Gastrocnemius medialis (tissue), 4 donors: ENCODE results near the gene TNFRSF12A. TPM values are rescaled to one million over a fixed set of nuclear protein-coding genes. Genes with fewer than 3 reads are reported as not detected.

Experiments used
- ATAC-seq, 2 donors: fragments of 150-250 bp; one replicate each; pipeline ENCODE4 v1.9.1; 2016
- DNase-seq, 2 donors: peaks; one replicate each; pipeline ENCODE4 v3.0.0-alpha.2; 2019
- H3K27ac ChIP-seq, 4 donors: fragments of 200-600 bp; sonication (generic); 1 replicate in 1 of 4; 2 replicates in 3 of 4; pipeline ENCODE4 v1.5.1; 2016 to 2018; ENCODE audit warnings: mild to moderate bottlenecking in 2 of 4, moderate library complexity in 1 of 4
- H3K27me3 ChIP-seq, 3 donors: fragments of 200-600 bp; sonication (generic) in 2 of 3; 1 replicate in 1 of 3; 2 replicates in 2 of 3; pipeline versions ENCODE4 v1.5.1 to v1.6.0; 2016 to 2019; ENCODE audit warnings: mild to moderate bottlenecking in 1 of 3, moderate library complexity in 1 of 3
- H3K36me3 ChIP-seq, 2 donors: fragments of 200-600 bp; sonication (generic) in 1 of 2; one replicate each; pipeline ENCODE4 v1.5.1; 2017 to 2018
- H3K4me1 ChIP-seq, 2 donors: fragments of 200-600 bp; sonication (generic) in 1 of 2; one replicate each; pipeline ENCODE4 v1.5.1; 2016 to 2017; ENCODE audit warnings: mild to moderate bottlenecking in 2 of 2
- H3K4me3 ChIP-seq, 4 donors: fragments of 200-600 bp; sonication (generic) in 3 of 4; 1 replicate in 1 of 4; 2 replicates in 3 of 4; pipeline ENCODE4 v1.5.1; 2016 to 2019; ENCODE audit warnings: mild to moderate bottlenecking in 2 of 4
- H3K9me3 ChIP-seq, 3 donors: fragments of 200-600 bp; sonication (generic) in 2 of 3; 1 replicate in 1 of 3; 2 replicates in 2 of 3; pipeline ENCODE4 v1.5.1; 2016 to 2019
- POLR2A ChIP-seq, 2 donors: fragments of 450-650 bp; IDR thresholded peaks; one replicate each; pipeline ENCODE4 v1.6.1; 2017; ENCODE audit warnings: antibody characterized with exemption in 2 of 2, mild to moderate bottlenecking in 2 of 2, moderate library complexity in 2 of 2
- in situ Hi-C, 4 donors: fragments of 200-750 bp; cut with MboI; loops; one replicate each; pipeline versions ENCODE4 v1.15.0 to v1.8.0; 2017; ENCODE audit warnings: low sequenced_read_pairs in 4 of 4
- intact Hi-C: fragments of 100-400 bp; cut with DNase I; formaldehyde crosslinking; loops from one replicate; pipeline ENCODE4 v1.15.1; 2023; ENCODE audit warnings: low total_unique reads
- total RNA-seq, 4 donors: library from RNA; depleted of rRNA; stranded (reverse); fragments of >200 nt; gene quantifications; one replicate each; pipeline versions ENCODE4 v1.1.0 to v1.2.3, GENCODE V29; 2016
- TF ChIP-seq, protein P1 (sequence below), 5 experiments: fragments of 450-650 bp in 3 of 5; fragments of 200-600 bp in 2 of 5; sonication (generic) in 2 of 5; IDR thresholded peaks in 4 of 5; conservative IDR thresholded peaks in 1 of 5; 1 replicate in 4 of 5; 2 replicates in 1 of 5; pipeline ENCODE4 v1.5.1; 2016 to 2019; ENCODE audit warnings: antibody characterized with exemption in 5 of 5, mild to moderate bottlenecking in 3 of 5, moderate library complexity in 3 of 5

The TNFRSF12A gene
- total RNA-seq, 4 donors from 2014 or later = 34.0 to 161 (median 85.5) TPM

- in situ Hi-C loops = no loop called here
- no peak overlapping the region for H3K27ac ChIP-seq
- peaks cover 22 to 23% (median 23%) of the 10 kb centered on the region in 3 donors for H3K27me3 ChIP-seq
- H3K4me3 ChIP-seq = no peak overlapping the region
- intact Hi-C loops = no loop called here
- TF ChIP-seq, protein P1, sequence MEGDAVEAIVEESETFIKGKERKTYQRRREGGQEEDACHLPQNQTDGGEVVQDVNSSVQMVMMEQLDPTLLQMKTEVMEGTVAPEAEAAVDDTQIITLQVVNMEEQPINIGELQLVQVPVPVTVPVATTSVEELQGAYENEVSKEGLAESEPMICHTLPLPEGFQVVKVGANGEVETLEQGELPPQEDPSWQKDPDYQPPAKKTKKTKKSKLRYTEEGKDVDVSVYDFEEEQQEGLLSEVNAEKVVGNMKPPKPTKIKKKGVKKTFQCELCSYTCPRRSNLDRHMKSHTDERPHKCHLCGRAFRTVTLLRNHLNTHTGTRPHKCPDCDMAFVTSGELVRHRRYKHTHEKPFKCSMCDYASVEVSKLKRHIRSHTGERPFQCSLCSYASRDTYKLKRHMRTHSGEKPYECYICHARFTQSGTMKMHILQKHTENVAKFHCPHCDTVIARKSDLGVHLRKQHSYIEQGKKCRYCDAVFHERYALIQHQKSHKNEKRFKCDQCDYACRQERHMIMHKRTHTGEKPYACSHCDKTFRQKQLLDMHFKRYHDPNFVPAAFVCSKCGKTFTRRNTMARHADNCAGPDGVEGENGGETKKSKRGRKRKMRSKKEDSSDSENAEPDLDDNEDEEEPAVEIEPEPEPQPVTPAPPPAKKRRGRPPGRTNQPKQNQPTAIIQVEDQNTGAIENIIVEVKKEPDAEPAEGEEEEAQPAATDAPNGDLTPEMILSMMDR (IDR thresholded peaks at IDR 0.05 in 4 of 5, conservative IDR thresholded peaks at IDR 0.05 in 1 of 5) = no peak
- no peak for TF ChIP-seq POLR2A (IDR thresholded peaks at IDR 0.05)
- H3K36me3 ChIP-seq = peaks cover 0 to 19% of the 10 kb centered on the region in 2 donors
- ATAC-seq = no peak
- no peak for DNase-seq
- H3K9me3 ChIP-seq = no peaks in the 10 kb centered on the region
- H3K4me1 ChIP-seq = peaks cover 32 to 49% of the 10 kb centered on the region in 2 donors
These were observed 5.8 kb downstream of the TNFRSF12A start for GRCh38 chr16:3026003-3026378.

DNA sequence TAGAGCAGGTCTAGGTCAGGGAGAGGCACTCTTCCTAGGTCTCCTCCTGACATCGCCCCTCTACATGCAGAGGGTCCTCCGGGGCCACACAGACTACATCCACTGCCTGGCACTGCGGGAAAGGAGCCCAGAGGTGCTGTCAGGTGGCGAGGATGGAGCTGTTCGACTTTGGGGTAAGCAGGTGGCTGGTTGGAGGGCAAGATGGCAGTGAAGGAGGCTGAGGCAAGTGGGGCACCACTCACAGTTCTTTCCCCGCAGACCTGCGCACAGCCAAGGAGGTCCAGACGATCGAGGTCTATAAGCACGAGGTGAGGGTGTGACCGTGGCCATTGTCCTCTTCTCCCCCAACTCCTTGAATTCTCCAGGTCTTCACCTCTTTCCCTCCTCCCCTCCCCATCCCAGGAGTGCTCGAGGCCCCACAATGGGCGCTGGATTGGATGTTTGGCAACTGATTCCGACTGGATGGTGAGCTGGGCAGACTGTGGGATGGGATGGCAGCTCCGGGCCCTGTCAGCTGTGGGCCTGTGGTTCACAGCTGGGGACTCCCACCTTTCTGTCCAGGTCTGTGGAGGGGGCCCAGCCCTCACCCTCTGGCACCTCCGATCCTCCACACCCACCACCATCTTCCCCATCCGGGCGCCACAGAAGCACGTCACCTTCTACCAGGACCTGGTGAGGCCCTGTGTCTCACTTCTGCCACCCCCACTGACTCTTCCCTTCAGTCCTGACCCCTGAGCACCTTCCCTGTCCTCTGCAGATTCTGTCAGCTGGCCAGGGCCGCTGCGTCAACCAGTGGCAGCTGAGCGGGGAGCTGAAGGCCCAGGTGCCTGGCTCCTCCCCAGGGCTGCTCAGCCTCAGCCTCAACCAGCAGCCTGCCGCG is 6.7 kb downstream of the TNFRSF12A start:
- intact Hi-C loops (no loop called here), in situ Hi-C loops (no loop called here)
- no peak overlapping the region for H3K27ac ChIP-seq
- ATAC-seq = no peak
- no peak for DNase-seq
- H3K4me1 ChIP-seq = peaks cover 27 to 41% of the 10 kb centered on the region in 2 donors
- H3K27me3 ChIP-seq = peaks cover 28 to 29% (median 28%) of the 10 kb centered on the region in 3 donors
- TF ChIP-seq POLR2A (IDR thresholded peaks at IDR 0.05) = no peak
- TF ChIP-seq, protein P1 (IDR thresholded peaks at IDR 0.05 in 4 of 5, conservative IDR thresholded peaks at IDR 0.05 in 1 of 5) = no peak
- H3K4me3 ChIP-seq = no peak overlapping the region
- H3K36me3 ChIP-seq = peaks cover 0 to 19% of the 10 kb centered on the region in 2 donors
- no peaks in the 10 kb centered on the region for H3K9me3 ChIP-seq

GRCh38 chr16:3027489-3027795 is 7.3 kb downstream of the TNFRSF12A start:
- Histone ChIP-seq H3K27ac (no peak overlapping the region), H3K4me1 (peaks cover 21 to 35% of the 10 kb centered on the region in 2 donors), H3K4me3 (no peak overlapping the region), H3K36me3 (peaks cover 0 to 19% of the 10 kb centered on the region in 2 donors), H3K27me3 (peaks cover 28 to 35% (median 32%) of the 10 kb centered on the region in 3 donors), H3K9me3 (no peaks in the 10 kb centered on the region)
- no peak for DNase-seq
- TF ChIP-seq POLR2A (IDR thresholded peaks at IDR 0.05) = no peak
- in situ Hi-C loops (no loop called here), intact Hi-C loops (no loop called here)
- ATAC-seq = no peak

DNA sequence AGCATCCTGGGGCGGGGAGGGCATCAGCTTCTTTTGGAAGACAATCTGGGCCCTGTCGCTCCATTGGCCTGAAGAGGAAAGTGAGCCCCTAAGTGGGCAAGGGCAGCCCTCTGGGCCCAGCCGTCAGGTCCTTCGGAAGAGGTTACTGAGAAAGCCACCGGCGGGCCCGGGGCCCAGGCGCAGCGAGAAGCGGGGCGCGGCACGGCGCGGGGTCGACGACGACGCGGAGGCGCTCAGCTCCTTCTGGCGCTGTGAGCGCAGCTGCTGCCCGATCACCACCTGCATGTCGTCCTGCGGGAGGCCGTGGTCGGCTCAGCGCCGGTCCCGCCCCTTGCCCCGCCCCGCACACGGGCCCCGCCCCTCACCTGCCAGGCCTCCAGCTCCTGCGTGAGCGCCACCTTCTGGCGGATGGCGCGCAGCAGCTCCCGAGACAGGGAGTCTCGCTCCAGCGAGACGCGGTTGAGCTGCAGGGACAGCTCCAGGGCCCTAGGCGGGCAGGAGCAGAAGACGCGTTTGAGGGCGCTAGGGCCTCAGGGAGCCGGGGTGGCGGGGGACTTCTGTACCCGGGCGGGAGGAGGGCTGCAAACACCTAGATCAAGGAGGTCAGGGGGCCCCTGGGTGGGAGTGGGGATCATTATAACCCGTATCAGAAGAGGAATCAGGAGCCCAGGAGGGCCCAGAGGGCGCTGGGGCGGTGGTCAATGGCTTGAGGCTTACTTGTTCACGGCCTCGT is 8.0 kb downstream of the TNFRSF12A start:
- in situ Hi-C loops = no loop called here
- Histone ChIP-seq H3K27ac (peak overlapping the region in 1 of 4 donors; percentile 25), H3K36me3 (peaks cover 0 to 19% of the 10 kb centered on the region in 2 donors), H3K27me3 (peaks cover 31 to 41% (median 38%) of the 10 kb centered on the region in 3 donors), H3K4me1 (peaks cover 14 to 28% of the 10 kb centered on the region in 2 donors), H3K9me3 (no peaks in the 10 kb centered on the region), H3K4me3 (no peak overlapping the region)
- ATAC-seq (peak; percentile 24 to 34), DNase-seq (peak; percentile 50 to 74)
- intact Hi-C loops = loop anchor here (1.0 kb wide), 1 partner anchor 25 kb away; no protein-coding TSS in a partner anchor
- TF ChIP-seq POLR2A (IDR thresholded peaks at IDR 0.05) = no peak
- TF ChIP-seq, protein P1 (IDR thresholded peaks at IDR 0.05 in 4 of 5, conservative IDR thresholded peaks at IDR 0.05 in 1 of 5) = peak; percentile 23 to 84 (median 77)
